GM20431 (cell line): ENCODE measurements around the gene PPL.

Experiments used
- in situ Hi-C: fragments of 300-500 bp; cut with MseI, MboI; formaldehyde crosslinking; loops from one replicate; pipeline ENCODE4 v1.15.0; 2020; ENCODE audit warnings: low sequenced_read_pairs; ENCODE audit not compliant: unreplicated experiment

PPL gene

GRCh38 chr16:4892361-4893102 lies 44.4 kb downstream of the PPL start:
- in situ Hi-C loops = no loop called here

- in situ Hi-C loops = no loop called here
Observed at GRCh38 chr16:4891886-4892216, 45.1 kb downstream of the PPL start.

- in situ Hi-C loops = no loop called here
Observed at GRCh38 chr16:4891097-4891885, 45.7 kb downstream of the PPL start.

- in situ Hi-C loops = no loop called here
Observed at GRCh38 chr16:4890686-4891085, 46.3 kb downstream of the PPL start.

- in situ Hi-C loops = no loop called here
Observed at GRCh38 chr16:4890026-4890425, 46.9 kb downstream of the PPL start.

GRCh38 chr16:4888428-4889135 lies 48.4 kb downstream of the PPL start:
- in situ Hi-C loops = no loop called here

- in situ Hi-C loops = no loop called here
Observed at GRCh38 chr16:4886151-4886550, 50.8 kb downstream of the PPL start.

- in situ Hi-C loops = no loop called here
Observed at GRCh38 chr16:4884972-4885874, 51.7 kb downstream of the PPL start.

GRCh38 chr16:4884209-4884608 lies 52.7 kb downstream of the PPL start:
- in situ Hi-C loops = no loop called here

- in situ Hi-C loops = no loop called here
Observed at GRCh38 chr16:4883501-4883900, 53.4 kb downstream of the PPL start.

GRCh38 chr16:4882633-4883285 lies 54.2 kb downstream of the PPL start:
- in situ Hi-C loops = no loop called here

GRCh38 chr16:4882000-4882632 lies 54.8 kb downstream of the PPL start:
- in situ Hi-C loops = no loop called here

GRCh38 chr16:4880006-4880580 lies 56.9 kb downstream of the PPL start:
- in situ Hi-C loops = no loop called here

- in situ Hi-C loops = no loop called here
Observed at GRCh38 chr16:4879049-4879448, 57.9 kb downstream of the PPL start.

GRCh38 chr16:4877380-4877685 lies 59.6 kb downstream of the PPL start:
- in situ Hi-C loops = no loop called here

- in situ Hi-C loops = no loop called here
Observed at GRCh38 chr16:4876646-4877379, 60.1 kb downstream of the PPL start.

- in situ Hi-C loops = no loop called here
Observed at GRCh38 chr16:4874666-4875065, 62.3 kb downstream of the PPL start.

- in situ Hi-C loops = no loop called here
Observed at GRCh38 chr16:4873091-4873490, 63.9 kb downstream of the PPL start.
